ENCODE measurements around the gene PLEKHA7.

GRCh38 chr11:16973338-16973964 lies 40.8 kb downstream of the PLEKHA7 start:
- no peak for TF ChIP-seq CTCF (IDR thresholded peaks at IDR 0.05; ENCODE audit: low read depth, low read length, poor library complexity, severe bottlenecking)
- no peak for TF ChIP-seq EZH2phosphoT487 (IDR thresholded peaks at IDR 0.05; ENCODE audit: borderline replicate concordance, low read length)

Data from DOHH2 (cell line).